ENCODE data around the gene OCIAD2. TPM values are rescaled to one million over a fixed set of nuclear protein-coding genes. Genes with fewer than 3 reads are reported as not detected.

Gene OCIAD2
- total RNA-seq, 1 experiment from 2014 or later, result 166 TPM

- TF ChIP-seq EZH2 (IDR thresholded peaks at IDR 0.05; ENCODE audit: borderline replicate concordance, low read depth, low read length, poor library complexity, severe bottlenecking), result no peak
- TF ChIP-seq CTCF (conservative IDR thresholded peaks at IDR 0.05; ENCODE audit: low read depth, low read length), result no peak
- Histone ChIP-seq H3K9me3 (ENCODE audit: low read depth, low read length, poor library complexity, severe bottlenecking) (no peaks in the 10 kb centered on the region), H3K27me3 (replicated peaks; ENCODE audit: insufficient read depth, low read depth, low read length, poor library complexity) (no peaks in the 10 kb centered on the region), H3K4me1 (ENCODE audit: insufficient read depth, low read length, poor library complexity, severe bottlenecking) (peaks cover 30% of the 10 kb centered on the region), H3K4me3 (ENCODE audit: low read depth, low read length, poor library complexity, severe bottlenecking) (no peak overlapping the region), H3K36me3 (ENCODE audit: insufficient read depth, low read length, poor library complexity, severe bottlenecking) (peaks cover 8% of the 10 kb centered on the region), H3K27ac (ENCODE audit: low read depth, low read length, poor library complexity, severe bottlenecking) (no peak overlapping the region)
- no TSS peak for BruUV-seq (replicated peaks)
- intact Hi-C loops (cut with micrococcal nuclease; ENCODE audit: unreplicated experiment), result no loop called here
- ChIA-PET POLR2A (ENCODE audit: low non-redundant PET) (no interaction called here), CTCF (interaction anchor here (0.6 kb wide), 2 partner anchors 8 to 38 kb away, joined by 3 to 4 read pairs; no protein-coding TSS in a partner anchor)
- no peak for DNase-seq (ENCODE audit: low spot score)
Observed at GRCh38 chr4:48907706-48908477, 1.3 kb upstream of the OCIAD2 start.

GRCh38 chr4:48905363-48906015, 1.1 kb downstream of the OCIAD2 start:
- ChIA-PET CTCF (no interaction called here), POLR2A (ENCODE audit: low non-redundant PET) (no interaction called here)
- intact Hi-C loops (cut with micrococcal nuclease; ENCODE audit: unreplicated experiment), result no loop called here
- no peak for DNase-seq (ENCODE audit: low spot score)
- H3K4me3 ChIP-seq (ENCODE audit: low read depth, low read length, poor library complexity, severe bottlenecking), result peak overlapping the region; percentile 73
- TF ChIP-seq CTCF (conservative IDR thresholded peaks at IDR 0.05; ENCODE audit: low read depth, low read length) (no peak), EZH2 (IDR thresholded peaks at IDR 0.05; ENCODE audit: borderline replicate concordance, low read depth, low read length, poor library complexity, severe bottlenecking) (no peak)
- H3K9me3 ChIP-seq (ENCODE audit: low read depth, low read length, poor library complexity, severe bottlenecking), result no peaks in the 10 kb centered on the region
- peaks cover 42% of the 10 kb centered on the region for H3K4me1 ChIP-seq (ENCODE audit: insufficient read depth, low read length, poor library complexity, severe bottlenecking)
- no peaks in the 10 kb centered on the region for H3K27me3 ChIP-seq (replicated peaks; ENCODE audit: insufficient read depth, low read depth, low read length, poor library complexity)
- BruUV-seq (replicated peaks), result no TSS peak
- peaks cover 26% of the 10 kb centered on the region for H3K36me3 ChIP-seq (ENCODE audit: insufficient read depth, low read length, poor library complexity, severe bottlenecking)
- H3K27ac ChIP-seq (ENCODE audit: low read depth, low read length, poor library complexity, severe bottlenecking), result peak overlapping the region; percentile 88

- intact Hi-C loops (cut with micrococcal nuclease; ENCODE audit: unreplicated experiment), result no loop called here
- TF ChIP-seq CTCF (conservative IDR thresholded peaks at IDR 0.05; ENCODE audit: low read depth, low read length) (no peak), EZH2 (IDR thresholded peaks at IDR 0.05; ENCODE audit: borderline replicate concordance, low read depth, low read length, poor library complexity, severe bottlenecking) (no peak)
- Histone ChIP-seq H3K4me1 (ENCODE audit: insufficient read depth, low read length, poor library complexity, severe bottlenecking) (peaks cover 50% of the 10 kb centered on the region), H3K36me3 (ENCODE audit: insufficient read depth, low read length, poor library complexity, severe bottlenecking) (peaks cover 26% of the 10 kb centered on the region), H3K27ac (ENCODE audit: low read depth, low read length, poor library complexity, severe bottlenecking) (no peak overlapping the region), H3K9me3 (ENCODE audit: low read depth, low read length, poor library complexity, severe bottlenecking) (no peaks in the 10 kb centered on the region), H3K4me3 (ENCODE audit: low read depth, low read length, poor library complexity, severe bottlenecking) (peak overlapping the region; percentile 73), H3K27me3 (replicated peaks; ENCODE audit: insufficient read depth, low read depth, low read length, poor library complexity) (no peaks in the 10 kb centered on the region)
- no peak for DNase-seq (ENCODE audit: low spot score)
- ChIA-PET CTCF (no interaction called here), POLR2A (ENCODE audit: low non-redundant PET) (no interaction called here)
- BruUV-seq (replicated peaks), result no TSS peak
Observed at GRCh38 chr4:48904541-48905142, 1.9 kb downstream of the OCIAD2 start.
